Amniotic epithelial cell (primary cell): ENCODE measurements around the gene MAML1.

Source experiments
- DNase-seq: peaks from one replicate; pipeline ENCODE4 v3.0.0-alpha.2; 2010; ENCODE audit warnings: low read depth

Gene MAML1

DNA sequence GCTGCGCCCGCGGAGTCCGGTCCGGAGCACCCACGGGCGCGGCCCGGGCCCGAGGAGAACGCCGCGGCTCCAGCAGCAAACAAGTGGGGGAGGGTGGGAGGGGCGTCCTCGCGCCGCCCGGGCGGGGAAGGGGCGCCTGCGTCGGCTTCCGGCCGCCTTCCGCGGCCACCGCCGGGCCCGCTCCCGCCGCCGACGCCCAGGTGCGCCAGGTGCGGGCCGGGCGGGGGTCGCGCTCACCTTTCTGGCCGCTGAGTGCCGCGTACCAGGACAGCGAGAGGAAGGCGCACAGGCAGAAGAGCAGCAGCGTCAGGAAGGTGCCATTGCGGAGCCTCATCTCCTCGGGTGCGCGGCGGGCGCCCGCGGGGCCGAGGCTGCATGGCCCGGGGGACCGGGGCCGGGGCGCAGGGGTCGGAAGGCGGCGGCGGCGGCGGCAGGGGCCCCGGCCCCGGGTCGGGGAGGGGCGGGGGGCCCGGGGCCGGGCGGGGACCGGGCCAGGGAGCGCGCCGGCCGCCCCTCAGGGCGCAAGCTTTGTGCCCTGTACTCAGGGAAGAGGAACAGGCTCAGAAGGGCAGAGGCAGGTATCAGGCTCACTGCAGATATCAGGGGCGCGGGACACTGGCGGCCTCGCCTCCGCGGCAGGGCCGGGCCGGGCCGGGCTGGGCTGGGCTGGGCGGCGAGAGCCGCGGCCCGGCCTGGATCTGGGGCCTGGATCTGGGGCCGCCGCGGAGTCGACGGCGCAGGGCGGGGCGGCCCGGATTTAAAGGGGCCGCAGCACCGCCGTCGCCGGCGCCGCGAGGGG lies 73.8 kb downstream of the MAML1 start, which contains the start of gene MGAT4B:
MGAT4B (minus strand) TSS at position 617 of the 799 bp plus-strand sequence; CDS start at position 334, 283 bp downstream.
- DNase-seq = peak; percentile 64

DNA sequence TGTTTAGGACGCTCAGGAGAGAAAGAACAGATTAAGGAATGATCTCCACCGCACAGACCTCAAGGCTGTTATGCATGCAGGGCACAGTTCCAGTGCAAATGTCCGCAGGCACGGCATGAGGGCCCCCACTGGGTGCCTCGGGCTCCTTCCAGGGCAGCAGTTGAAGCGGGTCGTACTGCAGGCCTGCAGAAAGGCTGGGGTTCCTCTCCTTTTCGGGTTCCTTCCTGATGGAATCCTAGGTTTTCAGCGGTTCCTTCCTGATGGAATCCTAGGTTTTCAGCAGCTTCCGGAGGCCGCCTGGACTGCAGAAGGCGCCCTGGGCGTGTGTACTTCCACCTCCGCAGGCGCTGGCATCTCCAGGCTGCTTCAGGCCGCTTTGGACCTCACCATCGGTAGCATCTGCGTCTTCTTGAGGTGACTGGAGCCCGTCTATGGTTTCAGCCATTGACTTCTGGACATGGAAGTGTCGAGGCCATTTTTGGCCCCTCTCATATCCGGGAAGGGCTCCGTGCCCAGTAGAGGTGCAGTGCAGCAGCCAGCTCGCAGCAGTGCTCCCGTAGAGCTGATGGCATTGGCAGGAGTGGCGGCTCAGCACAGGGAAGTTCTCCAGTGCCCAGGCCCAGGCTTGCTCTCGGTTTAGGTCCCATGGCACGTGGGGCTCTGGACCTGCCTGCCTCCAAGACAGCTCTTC lies 79.7 kb downstream of the MAML1 start:
- DNase-seq = no peak

DNA sequence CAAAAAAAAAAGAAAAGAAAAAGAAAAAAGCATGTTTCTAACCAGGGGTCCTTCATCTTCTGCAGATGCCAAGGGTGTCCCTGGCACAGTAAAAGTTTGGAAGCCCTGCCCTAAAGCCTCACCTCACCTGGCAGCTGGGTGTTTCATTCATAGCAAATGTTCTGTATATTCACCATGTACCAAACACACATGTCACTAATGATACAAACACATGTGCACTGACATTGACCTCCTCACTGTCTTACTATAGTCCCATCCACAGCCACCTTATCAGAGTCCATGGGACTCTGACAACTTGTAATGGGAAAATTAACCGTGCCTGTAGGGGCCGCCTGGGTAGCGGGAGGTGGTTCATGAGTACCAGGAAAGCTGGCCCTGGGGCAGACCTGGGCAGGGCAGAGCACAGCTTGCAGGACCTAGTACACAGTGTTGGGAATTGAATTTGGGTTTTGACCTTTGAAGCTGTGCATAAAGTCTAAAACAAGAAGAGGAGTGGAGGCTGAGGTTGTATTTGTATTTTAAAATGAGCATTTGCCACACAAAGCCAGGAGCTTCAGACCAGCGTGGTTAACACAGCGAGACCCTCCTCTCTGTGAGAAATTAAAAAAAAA lies 80.5 kb downstream of the MAML1 start:
- no peak for DNase-seq

DNA sequence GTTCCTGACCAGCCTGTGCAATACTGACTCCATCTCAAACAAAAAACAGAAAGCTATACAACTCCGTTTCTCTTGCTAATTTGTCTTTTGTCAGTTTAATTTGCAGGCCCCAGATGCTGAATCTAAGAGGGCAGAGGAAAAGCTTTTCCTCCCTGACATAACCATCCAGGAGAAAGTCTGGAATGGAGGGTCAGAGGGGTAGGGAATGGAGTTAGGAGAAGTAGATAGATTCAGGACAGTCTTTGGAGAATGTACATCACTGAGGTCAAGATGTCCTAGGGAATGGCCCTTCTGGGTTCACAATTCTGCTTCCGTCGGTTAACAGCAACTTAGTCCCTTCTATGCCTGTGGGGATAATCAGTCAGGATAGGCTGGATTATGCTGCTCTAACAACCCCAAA lies 81.5 kb downstream of the MAML1 start:
- DNase-seq = no peak

DNA sequence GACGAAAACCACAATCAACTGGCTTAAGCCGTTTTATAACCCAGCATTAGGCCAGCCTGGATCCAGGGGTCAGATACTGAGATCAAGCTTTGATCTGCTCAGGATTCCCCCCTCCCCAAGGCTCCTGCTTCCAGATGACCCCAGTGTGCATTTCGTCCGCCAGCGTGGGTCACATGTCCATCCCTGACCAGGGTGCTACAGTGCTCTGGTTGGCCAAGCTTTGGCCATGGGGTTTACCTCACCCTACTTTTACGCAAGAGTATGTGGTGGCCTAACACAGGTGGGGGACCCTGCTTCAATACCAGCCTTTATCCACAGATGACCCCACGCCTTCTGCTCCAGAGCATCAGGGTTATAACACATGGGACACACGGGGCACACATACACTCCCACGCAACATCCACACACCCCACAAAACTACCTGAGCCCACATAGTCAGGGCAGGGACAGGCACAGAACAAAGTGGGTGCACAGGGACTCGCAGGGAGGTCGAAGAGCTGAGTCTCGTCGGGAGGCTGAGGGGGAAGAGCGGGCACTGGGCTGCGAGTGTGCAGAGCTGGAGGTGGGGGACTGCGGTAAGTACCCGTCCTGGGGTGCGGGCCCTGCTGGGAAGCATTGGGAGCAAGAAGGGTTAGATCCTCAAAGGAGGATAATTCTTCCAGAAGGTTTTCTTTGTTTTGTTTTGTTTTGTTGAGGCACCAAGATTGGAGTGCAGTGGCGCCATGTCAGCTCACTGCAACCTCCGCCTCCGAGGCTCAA lies 83.0 kb downstream of the MAML1 start:
- no peak for DNase-seq

DNA sequence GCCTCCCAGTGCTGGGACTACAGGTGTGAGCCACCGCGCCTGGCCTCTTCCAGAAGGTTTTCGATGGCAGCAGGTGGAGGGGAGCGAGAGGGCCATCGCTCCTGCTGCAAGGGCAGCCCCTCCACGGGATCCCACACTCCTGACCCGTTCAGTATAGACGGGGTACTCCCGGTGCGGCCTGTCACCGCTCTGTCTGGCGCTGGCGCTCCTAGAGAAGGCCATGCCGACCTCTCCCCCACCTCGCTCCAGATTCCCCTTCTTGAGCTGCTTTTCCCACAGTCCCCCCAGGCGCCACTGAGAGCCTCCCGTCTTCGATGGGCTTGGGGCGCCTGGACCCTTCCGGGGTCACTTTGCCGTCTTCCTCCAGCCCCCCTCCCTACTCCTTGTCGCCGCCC lies 83.8 kb downstream of the MAML1 start:
- DNase-seq = no peak

DNA sequence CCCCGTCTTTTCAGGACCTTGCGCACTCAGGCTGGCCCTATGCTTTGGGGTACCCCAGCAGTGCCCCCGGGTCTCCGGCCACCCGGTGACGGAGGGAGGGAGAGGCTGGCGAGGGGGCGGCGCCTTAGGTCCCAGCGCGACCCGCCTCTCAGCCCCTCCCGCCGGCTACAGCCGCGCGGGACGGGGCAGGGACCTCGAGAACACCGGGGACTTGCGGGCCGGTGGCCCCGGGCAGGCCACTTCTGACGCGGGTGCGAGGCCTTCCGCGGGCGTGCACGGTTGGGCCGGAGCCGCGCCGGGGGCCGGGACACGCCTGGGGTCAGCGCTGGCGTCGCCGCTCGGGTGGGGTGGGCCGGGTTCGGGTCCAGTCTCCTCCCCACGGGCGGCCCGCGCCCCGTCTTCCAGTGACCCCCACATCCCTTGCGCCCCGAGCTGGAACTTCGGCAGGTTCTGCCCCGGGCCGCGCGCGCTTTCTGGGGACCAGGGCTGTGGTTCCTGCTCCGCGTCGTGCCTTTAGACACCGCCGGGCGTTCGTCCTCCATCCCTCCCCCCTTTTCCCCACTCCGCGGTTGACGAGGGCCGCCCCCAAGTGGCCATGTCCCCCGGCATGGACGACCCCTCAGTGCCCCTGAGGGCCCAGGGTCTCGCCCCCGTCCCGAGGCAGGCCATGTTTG lies 84.3 kb downstream of the MAML1 start:
- no peak for DNase-seq

DNA sequence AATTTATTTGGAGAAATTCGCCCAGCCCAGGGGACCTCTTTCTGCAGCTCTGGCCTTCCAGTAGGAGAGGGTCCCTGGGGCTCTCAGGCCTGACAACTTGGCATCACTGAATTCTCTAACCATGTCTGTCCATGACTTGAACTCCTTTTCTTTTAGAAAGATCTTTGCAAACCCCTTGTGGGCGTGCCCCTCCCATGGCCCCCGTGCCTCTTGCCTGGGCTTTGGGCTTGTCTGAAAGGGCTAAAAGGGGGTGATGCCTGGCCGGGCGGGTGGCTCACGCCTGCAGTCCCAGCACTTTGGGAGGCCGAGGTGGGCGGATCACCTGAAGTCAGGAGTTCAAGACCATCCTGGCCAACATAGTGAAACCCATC lies 84.8 kb downstream of the MAML1 start:
- DNase-seq = no peak

DNA sequence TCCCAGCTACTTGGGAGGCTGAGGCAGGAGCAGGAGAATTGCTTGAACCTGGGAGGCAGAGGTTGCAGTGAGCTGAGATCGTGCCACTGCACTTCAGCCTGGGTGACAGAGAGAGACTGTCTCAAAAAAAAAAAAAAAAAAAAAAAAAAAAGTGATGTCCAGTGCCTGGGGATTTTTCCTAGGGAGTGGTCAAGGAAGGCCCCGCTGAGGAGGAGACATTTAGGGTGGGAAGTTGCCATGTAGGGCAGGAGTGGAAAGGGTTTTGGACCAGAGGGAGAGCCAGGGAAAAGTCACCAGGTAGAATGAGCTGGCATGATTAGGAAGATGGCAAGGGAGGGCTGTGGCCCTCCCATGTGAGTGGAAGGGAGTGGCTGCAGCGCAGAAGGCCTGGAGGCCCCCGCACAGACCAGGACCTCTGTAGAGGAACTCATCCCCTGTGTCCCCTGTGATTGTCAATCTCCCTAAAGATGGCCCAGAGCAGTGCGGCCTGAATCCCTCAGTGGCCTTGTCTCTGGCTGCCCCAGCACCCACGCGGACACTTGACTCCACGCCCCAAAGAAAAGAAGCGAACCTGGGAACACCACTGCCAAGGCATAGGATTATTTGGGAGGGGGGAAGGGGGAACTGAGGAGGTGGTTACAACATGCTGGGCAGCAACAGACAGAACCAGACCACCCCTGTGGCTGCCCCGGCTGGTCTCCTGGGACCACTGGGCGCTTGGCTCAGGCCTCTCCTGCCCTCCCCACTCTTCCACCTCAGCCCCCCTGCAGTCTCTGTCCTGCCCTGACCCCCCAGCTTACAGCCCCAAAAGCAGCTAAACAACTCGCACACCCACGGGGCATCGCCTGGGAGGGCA lies 85.5 kb downstream of the MAML1 start:
- DNase-seq = no peak

DNA sequence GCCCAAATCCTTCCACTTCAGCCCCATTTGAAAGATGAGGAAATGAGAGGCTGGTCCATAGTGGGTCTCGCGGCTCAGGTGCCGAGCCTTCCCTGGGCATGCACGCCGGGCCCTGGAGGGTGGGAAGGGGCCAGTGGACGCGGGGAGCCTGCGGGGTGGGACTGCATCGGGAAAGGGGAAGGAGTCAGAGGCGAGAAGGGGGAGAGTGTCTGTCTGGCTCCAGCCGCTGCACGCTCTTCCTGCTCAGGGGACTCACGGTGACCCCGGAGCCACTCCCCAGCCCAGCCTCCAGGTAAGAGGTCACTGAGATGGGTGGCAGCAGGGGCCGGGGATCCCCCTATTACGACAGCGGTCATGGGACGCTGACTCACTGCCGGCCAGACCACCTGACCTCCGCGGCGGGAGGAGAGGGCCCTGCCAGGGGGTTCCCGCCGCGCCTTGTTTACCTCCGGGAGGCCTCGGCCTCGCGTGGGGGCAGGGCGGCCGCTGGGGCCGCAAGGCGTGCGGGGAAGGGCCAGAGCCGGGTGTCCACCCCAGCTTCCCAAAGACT lies 86.2 kb downstream of the MAML1 start:
- DNase-seq = peak; percentile 93

DNA sequence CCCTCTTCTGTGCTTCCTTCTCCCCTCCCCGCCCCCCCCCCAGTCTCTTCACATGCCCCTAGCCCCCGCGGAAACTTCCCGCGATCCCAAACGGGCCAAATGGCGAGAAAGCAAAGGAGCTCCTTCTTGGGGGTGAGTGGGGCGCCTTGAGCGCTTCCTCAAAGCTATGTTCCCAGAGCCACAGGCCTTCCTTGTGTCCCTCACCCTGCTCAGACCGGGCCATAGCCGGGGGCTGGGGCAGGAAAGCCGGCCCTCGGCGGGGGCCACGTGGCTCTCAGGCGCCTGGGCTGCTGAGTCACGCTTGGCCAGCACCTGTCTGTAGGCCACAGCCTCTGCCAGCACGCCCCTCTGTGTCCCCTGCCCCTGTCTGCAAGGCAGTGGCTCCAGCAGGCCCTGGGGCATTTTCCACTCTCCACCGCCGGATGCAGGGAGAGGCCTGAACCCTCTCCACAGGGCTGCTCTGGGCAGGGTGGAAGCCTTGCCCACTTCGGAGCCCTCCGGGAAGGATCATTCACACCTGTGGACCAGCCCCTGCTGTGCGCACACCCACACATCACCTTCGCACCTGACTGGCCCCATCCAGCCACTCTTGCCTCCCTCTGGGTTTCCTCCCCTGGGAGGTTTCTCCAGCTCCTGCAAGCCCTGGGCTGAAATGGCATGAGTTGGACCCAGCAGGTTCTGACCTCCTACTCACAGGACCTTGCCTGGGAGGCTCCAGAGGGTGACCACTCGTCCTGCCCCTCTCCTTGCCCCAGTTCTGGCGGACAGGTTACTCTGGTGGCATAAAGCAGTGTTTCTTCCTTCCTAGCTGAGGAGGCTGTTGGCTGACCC lies 86.9 kb downstream of the MAML1 start:
- DNase-seq = peak; percentile 73

DNA sequence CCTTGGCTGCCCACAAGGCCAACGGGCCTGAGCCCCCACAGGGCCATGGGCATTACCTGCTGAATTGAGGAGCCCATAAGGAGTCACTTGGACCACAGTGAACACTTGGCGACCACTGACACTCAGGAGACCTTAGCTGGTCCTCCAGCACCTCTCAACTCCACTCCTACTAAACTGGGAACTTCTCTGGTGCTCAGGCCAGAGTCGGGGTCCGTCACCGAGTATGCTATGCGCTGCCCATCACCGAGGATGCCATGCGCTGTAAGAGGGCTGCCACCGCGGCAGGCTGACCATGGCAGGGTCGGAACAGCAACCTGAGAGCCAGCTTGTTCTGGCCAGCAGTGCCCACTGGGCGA lies 87.5 kb downstream of the MAML1 start:
- DNase-seq = no peak

DNA sequence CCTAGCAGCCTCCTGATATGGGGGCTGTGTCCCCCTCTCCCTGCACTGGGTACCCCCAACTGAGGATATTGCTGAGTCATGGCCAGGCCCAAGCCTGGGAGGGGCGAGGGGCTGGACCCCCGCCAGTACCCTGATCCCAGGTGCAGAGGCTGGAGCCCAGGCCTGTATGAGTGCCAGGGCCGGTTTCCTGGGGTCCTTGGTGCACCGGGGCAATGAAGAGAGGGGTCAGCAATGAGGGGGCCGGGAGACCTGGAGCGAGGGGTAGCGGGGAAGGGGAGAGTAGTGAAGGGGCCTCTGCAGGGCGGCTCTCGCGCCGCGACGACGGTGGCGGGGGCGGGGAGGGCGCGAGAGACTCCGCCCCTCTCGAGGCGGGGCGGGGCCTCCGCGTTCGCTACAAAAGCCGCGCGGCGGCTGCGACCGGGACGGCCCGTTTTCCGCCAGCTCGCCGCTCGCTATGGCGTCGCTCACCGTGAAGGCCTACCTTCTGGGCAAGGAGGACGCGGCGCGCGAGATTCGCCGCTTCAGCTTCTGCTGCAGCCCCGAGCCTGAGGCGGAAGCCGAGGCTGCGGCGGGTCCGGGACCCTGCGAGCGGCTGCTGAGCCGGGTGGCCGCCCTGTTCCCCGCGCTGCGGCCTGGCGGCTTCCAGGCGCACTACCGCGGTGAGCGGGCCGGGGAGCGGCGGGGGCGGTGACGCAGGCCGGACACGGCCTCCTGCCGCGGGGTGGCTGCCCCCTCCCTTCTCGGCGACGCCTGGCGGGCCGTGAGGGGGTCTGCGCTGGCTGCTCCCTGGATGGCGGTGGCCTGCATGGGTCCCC lies 88.1 kb downstream of the MAML1 start, which contains the start of gene SQSTM1:
SQSTM1 (plus strand) TSS at position 423 of the 815 bp plus-strand sequence; CDS start at position 455, 32 bp downstream.
- DNase-seq = peak; percentile 67

DNA sequence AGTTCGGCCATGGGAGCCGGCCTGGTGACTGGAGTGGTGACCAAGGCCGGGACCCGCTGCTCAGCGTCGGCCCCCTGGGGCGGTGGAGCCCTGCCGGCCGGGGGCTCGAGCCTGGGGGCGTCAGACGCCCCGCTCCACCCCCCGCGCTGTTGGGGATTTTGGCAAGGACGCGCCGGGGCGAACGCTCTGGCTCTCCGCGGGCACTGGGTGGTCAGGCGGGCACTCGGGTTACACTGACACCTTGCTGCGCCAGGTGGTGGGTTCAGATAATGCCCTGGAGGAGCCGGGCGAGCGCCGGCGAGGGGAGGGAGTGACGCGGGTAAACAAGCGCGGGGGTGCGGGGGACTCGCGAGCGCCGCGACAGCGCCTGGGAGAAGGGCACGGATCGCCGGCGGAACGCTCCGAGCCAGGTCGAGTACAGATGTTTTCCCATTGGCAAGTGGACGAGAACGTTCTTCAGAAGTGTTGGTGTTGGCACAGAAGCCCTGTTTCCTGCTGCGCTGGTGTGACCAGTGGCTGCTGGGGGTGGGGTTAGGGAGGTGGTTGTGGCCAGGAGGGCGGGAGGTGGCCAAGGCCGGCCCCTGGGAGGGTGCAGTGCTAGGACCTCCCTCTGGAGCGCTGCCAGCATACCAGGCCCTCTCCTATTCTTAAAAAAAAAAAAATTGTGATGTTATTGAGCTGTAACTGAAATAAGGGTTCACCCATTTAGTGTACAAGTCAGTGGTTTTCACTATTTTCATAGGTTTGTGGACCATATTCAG lies 88.9 kb downstream of the MAML1 start:
- peak; percentile 88 for DNase-seq

DNA sequence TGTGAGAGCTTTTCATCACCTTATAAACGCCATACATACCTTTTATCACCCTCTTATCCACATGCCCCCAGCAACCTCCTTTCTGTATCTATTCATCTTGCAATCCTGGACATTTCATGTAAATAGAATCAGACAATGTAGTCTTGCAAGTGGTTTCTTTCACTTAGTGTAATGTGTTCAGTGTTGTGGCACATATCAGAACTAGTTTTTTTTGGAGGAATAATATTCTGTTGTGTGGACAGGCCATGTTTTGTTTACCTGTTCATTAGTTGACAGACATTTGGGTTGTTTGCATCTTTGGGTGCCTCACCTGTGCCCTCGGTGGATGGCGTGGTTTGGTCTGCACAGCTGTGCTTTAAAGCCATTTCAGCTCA lies 89.4 kb downstream of the MAML1 start:
- DNase-seq = no peak

DNA sequence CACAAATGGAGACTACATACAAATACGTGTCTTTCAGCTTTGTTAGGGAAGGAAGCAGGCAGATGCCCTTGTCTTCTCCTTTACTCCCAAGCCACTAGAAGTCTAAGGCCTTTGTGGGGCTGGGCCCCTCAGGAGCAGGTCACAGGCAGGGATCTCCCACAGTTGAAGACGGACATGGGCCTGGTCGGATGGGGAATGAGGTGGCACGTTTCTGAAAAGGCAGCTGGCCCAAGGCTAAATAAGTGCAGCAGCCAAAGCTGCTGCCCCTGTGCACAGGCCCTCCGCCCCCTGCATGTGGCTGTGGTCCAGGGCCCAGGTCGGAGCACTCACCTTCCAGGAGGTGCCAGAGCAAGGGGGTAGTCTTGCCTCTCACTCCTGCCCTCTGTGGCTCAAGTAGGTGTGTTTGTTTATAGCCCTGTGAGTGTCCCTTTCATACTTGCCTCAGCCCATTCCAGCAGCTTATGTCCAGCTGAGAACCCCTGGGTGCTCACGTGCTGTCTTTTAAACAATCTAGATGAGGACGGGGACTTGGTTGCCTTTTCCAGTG lies 89.9 kb downstream of the MAML1 start:
- no peak for DNase-seq

DNA sequence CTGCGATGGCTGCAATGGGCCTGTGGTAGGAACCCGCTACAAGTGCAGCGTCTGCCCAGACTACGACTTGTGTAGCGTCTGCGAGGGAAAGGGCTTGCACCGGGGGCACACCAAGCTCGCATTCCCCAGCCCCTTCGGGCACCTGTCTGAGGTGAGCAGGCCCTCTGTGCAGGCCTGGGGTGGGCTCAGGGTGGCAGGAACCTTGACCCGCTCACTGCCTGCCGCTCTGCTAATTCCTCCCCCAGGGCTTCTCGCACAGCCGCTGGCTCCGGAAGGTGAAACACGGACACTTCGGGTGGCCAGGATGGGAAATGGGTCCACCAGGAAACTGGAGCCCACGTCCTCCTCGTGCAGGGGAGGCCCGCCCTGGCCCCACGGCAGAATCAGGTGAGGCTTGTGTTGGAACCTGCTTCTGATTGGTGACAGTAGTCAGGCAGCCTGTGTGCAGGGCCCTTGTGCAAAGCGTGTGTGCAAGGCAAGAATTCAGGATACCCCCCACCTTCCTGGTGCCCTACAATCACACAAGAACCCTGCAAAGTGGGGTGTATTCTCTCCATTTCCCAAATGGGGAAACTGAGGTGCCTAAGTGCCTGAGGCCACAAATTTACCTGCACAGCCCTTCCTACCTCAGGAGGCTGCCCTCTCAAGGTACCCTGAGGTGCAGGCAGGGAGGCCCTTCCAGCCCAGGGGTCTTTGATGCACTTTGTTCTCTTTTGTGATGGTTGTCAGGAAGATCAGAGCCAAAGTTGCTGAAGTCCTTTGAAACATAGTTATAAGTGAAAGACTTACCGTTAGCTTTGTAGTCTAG lies 91.5 kb downstream of the MAML1 start:
- DNase-seq = no peak
